Activated T-cell treated with anti-CD3 and anti-CD28 coated beads for 24 hours (primary cell): ENCODE results near the gene LEMD1.
"Not testable (repeated sequence)": the region's sequence is repeated elsewhere in the genome, so short reads cannot be mapped to it uniquely, and the experiment has no call there.

Experiments
- DNase-seq: peaks from one replicate; pipeline ENCODE4 v3.0.0-alpha.2; 2020; ENCODE audit warnings: low read depth

The LEMD1 gene

GRCh38 chr1:205380882-205381281, 41.0 kb downstream of the LEMD1 start:
- DNase-seq, result no peak

GRCh38 chr1:205379056-205379455, 42.8 kb downstream of the LEMD1 start:
- no peak for DNase-seq

- no peak for DNase-seq
Observed at GRCh38 chr1:205377355-205377754, 44.5 kb downstream of the LEMD1 start.

- DNase-seq, result no peak
Observed at GRCh38 chr1:205376739-205377138, 45.1 kb downstream of the LEMD1 start.

- DNase-seq, result no peak
Observed at GRCh38 chr1:205375835-205376545, 45.9 kb downstream of the LEMD1 start.

GRCh38 chr1:205374210-205375078, 47.4 kb downstream of the LEMD1 start:
- DNase-seq, result no peak

- no peak for DNase-seq
Observed at GRCh38 chr1:205373798-205374175, 48.1 kb downstream of the LEMD1 start.

GRCh38 chr1:205373022-205373797, 48.6 kb downstream of the LEMD1 start:
- no peak for DNase-seq

- DNase-seq, result no peak
Observed at GRCh38 chr1:205371871-205372660, 49.8 kb downstream of the LEMD1 start.

- no peak for DNase-seq
Observed at GRCh38 chr1:205370780-205371179, 51.1 kb downstream of the LEMD1 start.

- DNase-seq, result no peak
Observed at GRCh38 chr1:205369701-205370123, 52.1 kb downstream of the LEMD1 start.

GRCh38 chr1:205368478-205368877, 53.4 kb downstream of the LEMD1 start:
- no peak for DNase-seq

GRCh38 chr1:205365945-205366463, 55.9 kb downstream of the LEMD1 start:
- no peak for DNase-seq

GRCh38 chr1:205365086-205365485, 56.8 kb downstream of the LEMD1 start:
- DNase-seq, result not testable (repeated sequence)

- no peak for DNase-seq
Observed at GRCh38 chr1:205360891-205361290, 61.0 kb downstream of the LEMD1 start.

- DNase-seq, result no peak
Observed at GRCh38 chr1:205359771-205360565, 61.9 kb downstream of the LEMD1 start.

- no peak for DNase-seq
Observed at GRCh38 chr1:205358579-205358978, 63.3 kb downstream of the LEMD1 start.

GRCh38 chr1:205357567-205357966, 64.3 kb downstream of the LEMD1 start:
- DNase-seq, result no peak

- no peak for DNase-seq
Observed at GRCh38 chr1:205356440-205357139, 65.3 kb downstream of the LEMD1 start, which contains the start of gene KLHDC8A. KLHDC8A (minus strand) TSS chr1:205356922; CDS start chr1:205343604, 13,318 bp downstream.

GRCh38 chr1:205355075-205355453, 66.8 kb downstream of the LEMD1 start:
- DNase-seq, result no peak
